Activated CD4-positive, alpha-beta T cell treated with anti-CD3 and anti-CD28 coated beads, Interleukin-2, amount 50 U/mL, for 1 hour (primary cell): ENCODE measurements around the gene DYNLRB2.
A peak's percentile ranks its signal among the peaks of the same experiment; 100 is the strongest.

Experiments
- DNase-seq: peaks from one replicate; pipeline ENCODE4 v3.0.0-alpha.2; 2020

The DYNLRB2 gene

DNA sequence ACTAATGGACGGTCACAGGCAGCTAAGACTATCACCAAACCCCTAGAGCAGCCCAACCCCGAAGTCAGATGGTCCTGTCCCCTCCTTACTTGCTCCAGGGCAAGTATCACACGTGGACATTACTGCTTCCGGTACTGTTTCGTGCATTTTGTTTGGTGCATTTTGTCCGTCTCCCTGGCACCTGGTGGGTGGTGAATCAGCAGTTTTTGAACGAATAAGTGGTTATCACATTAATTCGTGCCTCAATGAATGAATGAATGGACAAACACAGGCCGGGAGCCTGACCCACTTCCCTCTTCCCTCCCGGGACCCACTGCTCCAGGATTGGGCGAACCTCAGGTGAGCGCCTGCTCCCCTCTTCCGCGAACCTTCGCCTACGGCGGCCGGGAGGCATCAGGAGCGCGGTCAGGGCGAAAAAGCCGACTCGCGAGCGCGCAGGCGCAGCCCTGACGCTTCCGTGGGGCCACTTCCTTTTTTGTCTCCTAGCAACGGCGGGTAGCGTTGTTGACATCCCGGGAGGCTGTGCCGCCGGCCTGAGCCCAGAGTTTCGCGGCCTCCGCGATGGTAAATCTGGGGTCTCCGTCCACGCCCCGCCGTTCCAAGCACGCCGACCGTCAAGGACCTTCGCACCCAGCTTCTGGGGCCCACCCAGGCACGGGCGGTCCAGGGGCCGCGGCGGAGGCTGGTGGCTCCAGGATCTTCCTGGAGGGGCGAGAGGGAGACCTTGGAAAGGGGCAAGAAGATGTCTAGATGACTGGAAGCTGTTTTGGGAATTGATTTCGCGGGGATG is at the start of gene DYNLRB2:
Gene DYNLRB2 (plus strand): TSS at position 478 of the 790 bp plus-strand sequence. CDS start 84 bp downstream, at position 562.
- DNase-seq = peak; percentile 89

- no peak for DNase-seq
Observed at GRCh38 chr16:80500116-80500859, 40.5 kb upstream of the DYNLRB2 start.

- DNase-seq = no peak
Observed at GRCh38 chr16:80500961-80501525, 39.8 kb upstream of the DYNLRB2 start.

DNA sequence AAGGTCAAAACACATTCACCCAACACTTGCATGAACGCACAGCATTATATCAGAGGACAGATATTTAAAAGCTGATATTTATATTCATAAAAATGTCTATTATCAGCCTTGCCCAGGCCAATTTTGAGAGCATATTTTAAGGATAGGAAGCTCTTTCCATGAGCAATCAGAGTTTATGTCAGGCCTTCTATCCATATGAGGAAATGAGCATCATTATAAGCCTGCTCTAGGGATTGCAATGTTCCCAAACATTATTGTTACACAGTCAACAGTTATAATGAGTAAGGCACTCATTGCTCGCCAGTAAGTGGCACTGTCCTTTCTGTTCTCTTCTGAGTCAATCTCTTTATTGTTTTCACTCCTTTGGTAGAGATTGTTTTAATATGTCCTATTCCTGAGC is 37.7 kb upstream of the DYNLRB2 start:
- DNase-seq = no peak

- DNase-seq = no peak
Observed at GRCh38 chr16:80507538-80507937, 33.3 kb upstream of the DYNLRB2 start.

DNA sequence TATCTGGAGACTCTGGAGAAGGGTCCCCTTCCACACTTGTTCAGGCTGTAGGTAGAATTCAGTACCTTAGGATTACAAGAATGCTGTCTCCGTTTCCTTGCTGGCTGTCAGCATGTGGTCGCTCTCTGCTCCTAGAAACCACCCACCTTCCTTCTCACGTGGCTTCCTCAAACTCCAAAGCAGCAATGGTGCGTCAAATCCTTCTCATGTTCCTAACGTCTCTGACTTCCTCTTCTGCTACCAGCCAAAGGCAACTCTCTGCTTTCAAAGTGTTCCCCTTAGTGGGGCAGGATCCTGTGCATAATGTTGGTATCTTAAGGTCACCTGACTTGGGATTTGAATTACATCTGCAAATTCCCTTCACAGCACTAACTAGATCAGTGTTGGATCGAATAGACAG is 30.9 kb upstream of the DYNLRB2 start:
- DNase-seq = no peak

- no peak for DNase-seq
Observed at GRCh38 chr16:80511824-80512592, 28.8 kb upstream of the DYNLRB2 start.

GRCh38 chr16:80512593-80512853 is 28.3 kb upstream of the DYNLRB2 start:
- no peak for DNase-seq

DNA sequence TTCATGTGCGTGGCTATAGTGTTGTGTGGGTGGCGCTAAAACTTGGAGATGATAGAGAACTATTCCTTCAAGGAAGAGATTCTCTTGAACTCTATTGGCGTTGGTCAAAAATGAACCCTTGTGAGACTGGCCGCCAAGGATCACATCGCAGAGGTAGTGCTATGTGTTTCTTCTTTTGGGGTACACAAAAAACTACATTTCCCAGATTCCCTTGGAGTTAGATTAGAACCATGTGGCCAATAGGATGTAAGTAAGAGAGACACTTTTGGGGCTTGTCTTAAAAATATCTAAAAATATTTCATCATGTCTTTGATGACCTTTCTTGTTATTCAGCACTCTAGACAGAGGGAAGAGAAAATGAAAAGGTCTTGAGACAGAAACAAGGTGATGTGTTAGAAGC is 25.4 kb upstream of the DYNLRB2 start:
- DNase-seq = no peak

- DNase-seq = no peak
Observed at GRCh38 chr16:80517846-80518245, 22.9 kb upstream of the DYNLRB2 start.

DNA sequence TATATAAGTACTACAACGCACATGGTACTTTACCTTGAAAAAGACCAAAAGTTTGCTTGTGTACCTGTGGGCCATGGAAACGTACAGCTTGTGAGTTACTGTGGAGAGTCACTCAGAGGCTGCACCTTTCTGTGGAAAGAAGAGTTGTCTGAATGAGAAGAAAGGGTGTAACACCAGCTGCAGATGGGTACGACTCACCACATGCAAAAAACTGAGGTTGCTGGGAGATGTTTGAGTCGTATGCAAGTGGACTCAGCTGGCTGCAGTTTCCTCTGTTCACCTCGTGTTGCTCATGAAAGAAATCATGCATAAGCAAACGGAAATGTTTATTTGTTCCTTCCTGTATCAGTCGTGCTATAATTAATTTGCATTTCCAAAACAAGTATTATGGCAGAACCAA is 22.4 kb upstream of the DYNLRB2 start:
- peak; percentile 7 for DNase-seq

GRCh38 chr16:80519189-80519588 is 21.6 kb upstream of the DYNLRB2 start:
- no peak for DNase-seq

GRCh38 chr16:80525420-80525819 is 15.4 kb upstream of the DYNLRB2 start:
- DNase-seq = no peak

DNA sequence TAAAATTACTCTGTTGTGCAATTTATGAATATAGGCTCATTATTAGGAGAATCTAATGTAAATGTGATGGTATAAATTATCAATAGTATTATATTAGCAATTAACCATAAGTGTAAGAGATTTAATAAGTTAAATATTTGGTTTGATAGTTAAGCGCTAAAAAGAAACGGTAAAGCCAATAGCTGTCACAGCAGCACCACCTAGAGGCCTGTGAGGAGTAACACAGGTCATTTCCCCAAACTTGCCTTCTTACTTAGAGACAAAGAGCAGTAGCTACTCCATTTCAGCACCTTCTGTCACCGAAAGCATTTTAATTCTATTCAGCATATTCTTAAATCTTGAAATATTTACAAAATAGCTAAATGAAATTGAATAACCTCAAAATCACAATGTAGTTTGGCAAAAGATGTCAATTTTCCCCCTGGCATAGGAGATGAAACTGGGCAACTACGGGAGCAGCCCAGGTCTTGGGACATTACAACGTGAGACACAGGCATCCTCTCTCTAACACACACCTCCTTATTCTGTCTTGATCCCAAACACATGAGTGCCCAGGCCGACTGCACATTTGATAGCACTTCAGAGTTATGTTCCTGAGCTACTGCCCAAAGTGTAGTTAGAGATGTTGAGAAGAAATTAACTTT is 14.3 kb upstream of the DYNLRB2 start:
- DNase-seq = peak; percentile 51

DNA sequence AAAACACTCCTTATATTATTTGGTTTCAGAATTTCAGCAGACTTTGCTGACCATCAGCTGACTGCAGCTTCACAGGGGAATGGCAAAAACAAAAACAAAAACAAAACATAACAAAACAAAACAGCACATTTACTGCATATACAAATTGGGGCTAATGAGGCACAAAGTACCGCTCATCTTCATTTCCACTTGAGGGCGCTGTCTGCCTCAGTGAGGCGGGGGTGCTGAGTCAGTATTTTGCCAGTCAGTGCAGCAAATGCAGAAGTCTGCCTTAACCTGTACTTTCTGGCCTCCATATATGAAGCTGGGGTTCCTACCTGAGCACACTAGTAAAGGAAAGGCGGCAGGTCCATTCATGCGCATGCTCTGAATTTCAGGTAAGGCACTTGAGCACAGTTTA is 13.5 kb upstream of the DYNLRB2 start:
- peak; percentile 38 for DNase-seq

DNA sequence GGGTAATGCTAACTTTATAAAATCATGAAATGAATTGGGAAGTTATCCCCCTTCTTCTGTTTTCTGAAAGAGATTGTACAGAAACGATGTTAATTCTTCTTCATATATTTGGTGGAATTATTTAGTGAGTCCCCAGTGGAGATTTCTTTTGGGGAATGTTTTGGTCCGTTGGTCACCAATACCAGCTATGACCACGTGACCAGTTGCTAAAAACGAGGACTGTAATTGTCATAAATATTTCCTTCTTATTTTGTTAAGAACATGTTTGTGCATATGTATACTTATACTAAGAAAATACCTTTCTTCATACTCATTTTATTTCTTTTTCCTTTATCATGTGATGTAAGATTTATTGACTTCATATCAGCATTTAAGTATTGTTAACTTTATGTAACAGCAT is 10.3 kb upstream of the DYNLRB2 start:
- no peak for DNase-seq

DNA sequence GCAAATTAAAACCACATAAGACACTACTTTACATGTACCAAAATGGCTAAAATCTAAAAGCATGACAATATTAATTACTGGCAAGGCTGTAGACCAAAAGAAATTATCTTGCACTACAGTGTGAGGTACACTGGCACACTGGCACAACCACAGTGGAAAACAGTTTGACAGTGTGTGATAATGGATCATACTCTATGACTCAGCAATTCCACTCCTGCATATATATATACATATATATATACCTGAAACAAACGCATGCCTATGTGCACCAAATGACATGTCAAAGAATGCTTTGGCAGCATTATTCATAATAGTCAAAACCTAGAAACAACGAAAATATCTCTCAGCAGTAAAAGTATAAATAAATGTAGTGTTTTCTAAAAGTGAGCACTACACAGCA is 4.6 kb upstream of the DYNLRB2 start:
- DNase-seq = no peak

- no peak for DNase-seq
Observed at GRCh38 chr16:80541306-80541694, 507 bp downstream of the DYNLRB2 start.

DNA sequence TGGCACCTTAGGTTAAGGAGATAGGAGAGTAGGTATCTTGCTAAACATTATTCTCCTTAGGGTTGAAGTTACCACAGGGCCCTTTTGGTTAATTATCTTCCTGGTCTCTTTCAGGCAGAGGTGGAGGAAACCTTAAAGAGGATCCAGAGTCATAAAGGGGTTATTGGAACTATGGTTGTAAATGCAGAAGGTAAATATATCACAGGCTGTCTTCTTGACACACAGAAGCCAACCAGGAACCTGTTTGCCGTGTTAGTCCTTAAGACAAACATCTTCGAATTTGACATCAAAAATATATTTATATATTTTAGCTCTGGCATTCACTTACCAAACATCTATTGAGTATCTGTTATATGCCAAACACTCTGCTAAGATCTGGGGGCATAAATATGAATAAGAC is 2.4 kb downstream of the DYNLRB2 start:
- no peak for DNase-seq

DNA sequence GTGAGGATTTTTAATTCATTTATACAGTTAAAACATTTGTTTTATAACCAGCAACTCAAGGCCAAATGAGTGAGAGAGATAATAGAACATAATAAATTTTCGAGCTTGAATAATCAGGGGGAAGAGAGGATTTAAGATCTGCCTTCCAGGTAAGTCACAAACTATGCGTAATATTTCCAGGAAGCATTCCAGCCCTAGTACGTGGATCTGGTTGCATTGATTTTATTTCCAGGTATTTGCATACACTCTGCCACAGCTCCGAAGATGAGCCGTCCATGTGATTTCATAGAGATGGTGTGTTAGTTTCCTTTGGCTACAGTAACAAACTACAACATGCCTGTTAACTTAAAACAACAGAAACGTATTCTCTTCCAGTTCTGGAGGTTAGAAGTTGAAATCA is 3.5 kb downstream of the DYNLRB2 start:
- no peak for DNase-seq

DNA sequence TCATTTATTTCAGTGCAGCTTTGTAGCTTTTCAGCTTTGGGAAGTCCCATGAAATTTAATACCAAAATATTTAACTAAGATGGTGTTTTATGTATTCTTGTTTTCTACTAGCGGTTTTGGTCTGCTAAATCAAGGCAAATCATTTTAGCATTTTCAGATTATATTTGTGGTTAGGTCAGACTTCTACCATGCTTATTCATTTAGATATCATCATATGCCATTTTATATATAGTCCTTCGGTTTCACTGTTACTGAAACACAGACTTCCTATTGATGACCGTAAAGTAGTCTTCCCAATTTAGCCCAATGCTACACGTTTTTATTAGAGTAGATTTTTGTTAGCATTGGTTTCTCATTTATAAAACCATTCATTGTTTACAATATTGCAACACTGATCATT is 5.5 kb downstream of the DYNLRB2 start:
- no peak for DNase-seq

GRCh38 chr16:80547145-80547544 is 6.4 kb downstream of the DYNLRB2 start:
- no peak for DNase-seq

DNA sequence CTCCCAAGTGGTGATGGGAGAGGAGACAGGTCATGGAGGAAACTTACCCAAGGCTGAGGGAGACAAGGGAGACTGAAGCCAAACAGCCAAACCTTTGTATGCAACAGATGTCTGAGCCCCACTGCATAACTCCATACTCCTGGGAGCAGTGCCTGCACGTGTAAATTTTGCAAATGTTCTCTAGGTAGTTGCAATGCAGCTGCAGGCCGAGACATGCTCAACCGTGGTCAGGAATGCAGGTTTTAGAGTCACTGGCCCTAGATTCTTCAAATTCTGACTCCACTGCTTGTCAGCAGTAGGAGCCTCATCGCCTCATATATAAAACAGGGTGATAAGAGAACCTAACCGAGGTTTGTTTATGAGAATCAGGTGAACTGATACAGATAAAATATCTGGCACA is 11.5 kb downstream of the DYNLRB2 start:
- DNase-seq = no peak
